Right forelimb (tissue), 1 donor: ENCODE measurements around the gene CRYZL1.
"Not testable (repeated sequence)": the region's sequence is repeated elsewhere in the genome, so short reads cannot be mapped to it uniquely, and the experiment has no call there.

Source experiments
- DNase-seq: peaks from one replicate; pipeline ENCODE4 v3.0.0-alpha.2; 2018

CRYZL1 gene

GRCh38 chr21:33641352-33642026, at the start of gene CRYZL1:
CRYZL1 (minus strand) TSS chr21:33641741; CDS start chr21:33631551, 10,190 bp downstream.
- DNase-seq: peak; percentile 99

- DNase-seq: no peak
Measured at GRCh38 chr21:33690874-33691273, 49.3 kb upstream of the CRYZL1 start.

- DNase-seq: no peak
Measured at GRCh38 chr21:33688353-33688752, 46.8 kb upstream of the CRYZL1 start.

GRCh38 chr21:33687634-33688033, 46.1 kb upstream of the CRYZL1 start:
- DNase-seq: no peak

GRCh38 chr21:33686386-33686785, 44.8 kb upstream of the CRYZL1 start:
- DNase-seq: no peak

- DNase-seq: no peak
Measured at GRCh38 chr21:33685613-33686197, 44.2 kb upstream of the CRYZL1 start.

GRCh38 chr21:33684923-33685560, 43.5 kb upstream of the CRYZL1 start:
- DNase-seq: no peak

- no peak for DNase-seq
Measured at GRCh38 chr21:33684068-33684467, 42.5 kb upstream of the CRYZL1 start.

- no peak for DNase-seq
Measured at GRCh38 chr21:33682992-33683627, 41.6 kb upstream of the CRYZL1 start.

GRCh38 chr21:33680870-33681269, 39.3 kb upstream of the CRYZL1 start:
- DNase-seq: no peak

GRCh38 chr21:33677450-33677849, 35.9 kb upstream of the CRYZL1 start:
- DNase-seq: no peak

- DNase-seq: not testable (repeated sequence)
Measured at GRCh38 chr21:33676666-33677065, 35.1 kb upstream of the CRYZL1 start.

GRCh38 chr21:33674226-33674625, 32.7 kb upstream of the CRYZL1 start:
- no peak for DNase-seq

- DNase-seq: no peak
Measured at GRCh38 chr21:33673473-33673872, 31.9 kb upstream of the CRYZL1 start.

- DNase-seq: no peak
Measured at GRCh38 chr21:33670076-33670978, 28.8 kb upstream of the CRYZL1 start.

- DNase-seq: no peak
Measured at GRCh38 chr21:33668620-33669019, 27.1 kb upstream of the CRYZL1 start.

GRCh38 chr21:33668180-33668579, 26.6 kb upstream of the CRYZL1 start:
- DNase-seq: no peak

- no peak for DNase-seq
Measured at GRCh38 chr21:33667636-33668035, 26.1 kb upstream of the CRYZL1 start.

- DNase-seq: no peak
Measured at GRCh38 chr21:33666153-33666552, 24.6 kb upstream of the CRYZL1 start.

- no peak for DNase-seq
Measured at GRCh38 chr21:33664135-33664534, 22.6 kb upstream of the CRYZL1 start.

- no peak for DNase-seq
Measured at GRCh38 chr21:33663241-33663640, 21.7 kb upstream of the CRYZL1 start.

GRCh38 chr21:33662046-33662445, 20.5 kb upstream of the CRYZL1 start:
- no peak for DNase-seq

GRCh38 chr21:33661146-33661545, 19.6 kb upstream of the CRYZL1 start:
- DNase-seq: no peak
